ENCODE measurements around the gene CCP110. TPM values are rescaled to one million over a fixed set of nuclear protein-coding genes. Genes with fewer than 3 reads are reported as not detected.

Gene CCP110
- total RNA-seq, 1 experiment from 2014 or later, result 21.6 TPM

- no peak overlapping the region for H2AK5ac ChIP-seq (ENCODE audit: insufficient read length, low read length)
- H3T11ph ChIP-seq (ENCODE audit: low read length), result no peak overlapping the region
- H3K56ac ChIP-seq (ENCODE audit: insufficient read length, low read depth, low read length), result no peak overlapping the region
- H4K91ac ChIP-seq (ENCODE audit: insufficient read length, low read depth, low read length), result no peak overlapping the region
- DNase-seq, result no peak
- no peak for TF ChIP-seq CTCF (conservative IDR thresholded peaks at IDR 0.05)
- Mint-ChIP-seq H3K9me3 (no peaks in the 10 kb centered on the region), H3K27me3 (ENCODE audit: low read depth) (no peaks in the 10 kb centered on the region), H3K36me3 (ENCODE audit: insufficient read depth in 1 of 3, low read depth in 3 of 3) (peaks cover 0 to 48% (median 6%) of the 10 kb centered on the region in 3 experiments; a peak in 4 of 7 replicates), H3K4me1 (peaks cover 0 to 3% of the 10 kb centered on the region in 2 experiments; a peak in 2 of 4 replicates), H3K4me3 (no peak overlapping the region), H3K27ac (no peak overlapping the region)
- H2BK20ac ChIP-seq (ENCODE audit: low read depth, low read length, poor library complexity, severe bottlenecking), result no peak overlapping the region
- no peak overlapping the region for H3K23ac ChIP-seq (ENCODE audit: insufficient read length, low read depth, low read length)
- H3K9me3 ChIP-seq (ENCODE audit: control insufficient read depth, low read depth, low read length), result no peaks in the 10 kb centered on the region
- no peak overlapping the region for H3K4me2 ChIP-seq (ENCODE audit: insufficient read depth, insufficient read length, low read length)
- no peak overlapping the region for H4K8ac ChIP-seq (replicated peaks; ENCODE audit: insufficient read length, low read depth, low read length)
- H3K79me1 ChIP-seq (ENCODE audit: insufficient read depth, low read depth, low read length, poor library complexity, severe bottlenecking), result no peaks in the 10 kb centered on the region
- no peaks in the 10 kb centered on the region for H3K4me1 ChIP-seq (ENCODE audit: insufficient read depth, low read length)
- H3K9ac ChIP-seq (ENCODE audit: extremely low read depth, insufficient read length, low read length), result no peak overlapping the region
- no peak overlapping the region for H3K27ac ChIP-seq (ENCODE audit: insufficient read length, low read depth, low read length)
- no peaks in the 10 kb centered on the region for H3K79me2 ChIP-seq (ENCODE audit: insufficient read depth, low read length)
- H3K14ac ChIP-seq (ENCODE audit: insufficient read depth, low read length), result no peak overlapping the region
- H2BK12ac ChIP-seq (ENCODE audit: insufficient read length, low read depth, low read length), result no peak overlapping the region
- no peaks in the 10 kb centered on the region for H4K20me1 ChIP-seq (ENCODE audit: control insufficient read depth, insufficient read depth, insufficient read length)
- H4K5ac ChIP-seq (ENCODE audit: insufficient read length, low read depth, low read length), result no peak overlapping the region
- H3K4ac ChIP-seq (ENCODE audit: low read depth, low read length), result no peak overlapping the region
- no peak overlapping the region for H2BK15ac ChIP-seq (ENCODE audit: low read depth, low read length)
- H3K27me3 ChIP-seq (ENCODE audit: insufficient read depth, low read length), result no peaks in the 10 kb centered on the region
- no peaks in the 10 kb centered on the region for H3K23me2 ChIP-seq (ENCODE audit: insufficient read length, low read depth, low read length, poor library complexity, severe bottlenecking)
- no peak overlapping the region for H2BK120ac ChIP-seq (ENCODE audit: low read depth, low read length, poor library complexity, severe bottlenecking)
- no peak overlapping the region for H3K18ac ChIP-seq (ENCODE audit: insufficient read length, low read depth, low read length)
- no peak overlapping the region for H2BK5ac ChIP-seq (ENCODE audit: insufficient read length, low read length)
- no peak overlapping the region for H2AFZ ChIP-seq (ENCODE audit: low read length)
Observed at GRCh38 chr16:19549673-19550072, 25.9 kb downstream of the CCP110 start.

All from H9 (cell line).